Activated naive CD4-positive, alpha-beta T cell (primary cell): ENCODE results near the gene LARGE1.

Source experiments
- DNase-seq, 4 experiments: peaks; one replicate each; lab custom pipeline; 2025; lab: John Stamatoyannopoulos, UW

LARGE1 gene

DNA sequence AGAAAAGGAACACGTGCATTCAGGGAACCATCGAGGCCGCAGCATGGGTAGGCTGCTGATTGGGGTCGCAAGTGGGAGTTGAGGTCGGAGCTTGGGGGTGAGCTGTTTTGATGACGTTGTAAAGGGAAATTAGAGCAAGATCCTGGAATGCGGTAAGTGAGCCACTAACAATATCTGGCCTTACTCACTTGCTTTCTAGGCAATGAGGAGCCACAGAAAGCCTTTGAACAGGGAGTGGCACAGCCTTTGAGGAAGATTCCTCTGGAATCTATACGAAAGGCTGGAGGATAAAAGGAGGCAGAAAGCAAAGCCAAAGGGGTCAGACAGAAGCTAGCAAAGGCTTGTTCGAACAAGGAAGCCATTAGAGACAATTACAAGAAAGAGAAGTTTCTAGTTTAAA, 197.5 kb downstream of the LARGE1 start:
- DNase-seq = no peak

DNA sequence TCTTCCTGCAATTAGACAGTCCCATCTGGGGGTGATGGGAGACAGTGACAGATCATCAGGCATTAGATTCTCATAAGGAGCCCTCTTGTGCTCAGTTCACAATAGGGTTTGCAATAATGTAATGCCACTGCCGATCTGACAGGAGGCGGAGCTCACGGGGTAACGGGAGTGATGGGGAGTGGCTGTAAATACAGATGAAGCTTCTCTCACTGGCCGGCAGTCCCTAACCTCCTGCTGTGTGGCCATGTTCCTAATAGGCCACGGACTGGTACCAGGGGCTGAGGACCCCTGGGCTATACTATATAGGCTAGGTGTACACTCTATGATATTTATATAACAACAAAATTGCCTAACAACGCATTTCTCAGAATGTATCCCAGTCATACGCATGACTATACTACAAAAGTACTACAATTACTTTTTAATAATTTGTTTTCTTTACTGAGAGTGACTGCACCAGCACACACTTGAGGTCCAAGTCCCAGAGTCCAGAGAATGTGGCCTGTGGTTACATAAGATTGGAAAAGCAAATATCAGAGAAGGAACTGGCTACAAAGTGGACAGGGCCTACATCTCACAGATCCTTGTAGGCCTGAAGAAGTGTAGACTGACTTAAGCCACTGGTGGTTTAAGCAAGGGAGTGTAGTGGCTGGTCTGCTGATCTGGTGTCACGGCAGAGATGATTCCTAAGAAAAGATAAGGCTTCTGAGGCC, 200.0 kb downstream of the LARGE1 start:
- no peak for DNase-seq

DNA sequence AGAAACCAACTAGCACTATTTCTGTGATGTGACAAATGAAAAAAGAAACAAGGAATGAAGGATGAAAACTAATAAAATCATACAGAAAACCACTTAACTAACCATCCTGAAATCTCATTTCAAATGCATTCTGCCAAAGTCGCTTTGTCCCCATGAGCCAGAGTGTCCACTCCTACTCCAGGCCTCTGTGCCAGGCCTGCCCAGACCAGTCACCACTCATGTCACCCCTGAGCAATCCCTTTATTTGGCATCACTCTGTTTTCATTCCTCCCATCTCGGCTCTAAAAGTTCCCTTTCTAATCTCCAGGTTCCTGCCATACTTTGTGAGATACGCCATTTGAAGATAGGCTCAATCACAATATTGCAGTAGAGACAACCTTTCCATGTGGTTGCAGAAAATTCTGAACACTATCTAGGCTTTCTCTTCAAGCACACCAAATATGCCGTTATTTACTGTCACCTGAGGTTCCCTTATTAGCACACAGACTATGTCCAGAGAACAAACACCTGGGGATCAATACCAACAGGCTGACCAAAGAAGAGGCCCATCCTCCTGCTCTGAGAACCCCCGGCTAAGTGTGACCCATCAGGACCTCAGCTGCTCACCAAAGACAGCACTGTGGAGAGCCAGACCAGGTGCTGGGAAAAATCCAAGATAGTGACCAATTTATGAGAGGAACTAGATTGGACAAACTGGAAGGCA, 202.4 kb downstream of the LARGE1 start:
- DNase-seq = no peak

DNA sequence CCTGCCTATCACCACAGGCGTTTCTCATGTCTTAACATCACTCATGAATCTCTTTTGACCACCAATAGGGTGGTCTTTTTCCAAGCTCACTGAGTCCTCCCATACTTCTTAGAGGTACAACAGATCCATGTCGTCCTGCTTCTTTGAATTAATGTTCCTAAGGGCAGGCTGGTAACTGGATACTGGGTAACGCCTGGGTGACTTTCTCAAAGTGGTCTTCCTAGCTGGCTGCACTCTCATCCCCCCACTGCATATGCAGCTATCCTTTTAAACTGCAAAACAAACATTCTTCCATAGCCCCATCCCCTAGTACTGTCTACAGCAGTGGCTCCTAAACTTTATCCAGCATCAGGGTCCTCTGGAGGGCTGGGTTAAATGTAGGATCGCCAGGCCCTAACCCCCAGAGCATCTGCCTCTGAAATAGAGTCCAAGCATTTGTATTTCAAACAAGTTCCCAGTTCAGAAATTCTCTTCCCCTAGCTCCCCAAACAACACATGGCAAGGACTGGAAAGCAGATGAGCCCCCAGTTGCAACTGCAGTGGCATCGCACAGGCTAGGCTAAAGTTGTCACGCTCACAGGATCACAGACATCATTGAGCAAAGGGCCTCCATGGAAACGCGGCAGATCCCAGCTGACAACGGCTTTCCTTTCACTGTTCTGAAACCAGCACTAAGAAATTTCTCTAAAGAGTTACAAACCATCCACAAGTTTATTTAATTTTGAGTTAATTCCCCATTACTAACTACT, 204.9 kb downstream of the LARGE1 start:
- no peak for DNase-seq

DNA sequence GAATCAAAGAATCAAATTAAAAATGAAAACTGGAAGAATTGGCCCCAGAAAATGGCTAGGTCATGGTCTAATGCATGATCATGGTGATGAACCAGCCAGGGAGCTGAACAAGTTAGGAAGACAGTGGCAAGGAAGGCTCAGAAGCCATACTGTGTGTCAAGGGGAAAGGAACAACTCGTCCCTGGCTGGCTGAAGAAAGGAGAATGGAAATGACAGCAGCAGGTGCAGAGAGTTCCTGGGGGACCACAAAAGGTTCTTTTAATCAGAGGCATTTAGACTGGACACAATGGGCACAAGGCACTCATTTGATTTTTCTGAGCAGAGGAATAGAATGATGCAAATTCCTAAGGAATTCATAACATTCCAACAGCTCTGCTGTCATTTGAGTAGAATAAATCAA, 209.9 kb downstream of the LARGE1 start:
- DNase-seq = no peak

DNA sequence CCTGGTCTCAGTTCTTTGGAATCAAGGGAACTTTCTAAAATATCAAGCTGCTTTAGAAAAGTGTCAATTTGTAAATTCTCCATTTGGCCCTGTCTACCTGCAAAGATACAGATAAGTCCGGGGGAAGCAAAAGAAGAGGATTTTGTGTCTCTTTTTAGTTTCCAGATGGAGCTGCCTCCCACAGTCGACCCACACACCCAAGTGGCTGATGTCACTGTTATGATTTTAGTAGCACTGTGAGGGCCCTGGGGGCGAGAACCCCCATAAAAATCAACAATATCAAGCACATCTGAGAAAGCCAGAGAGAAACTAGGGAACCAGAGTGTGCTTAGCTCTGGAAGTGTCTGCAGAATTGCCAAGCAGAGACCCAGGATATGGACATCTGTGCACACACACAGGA, 212.7 kb downstream of the LARGE1 start:
- DNase-seq = no peak

DNA sequence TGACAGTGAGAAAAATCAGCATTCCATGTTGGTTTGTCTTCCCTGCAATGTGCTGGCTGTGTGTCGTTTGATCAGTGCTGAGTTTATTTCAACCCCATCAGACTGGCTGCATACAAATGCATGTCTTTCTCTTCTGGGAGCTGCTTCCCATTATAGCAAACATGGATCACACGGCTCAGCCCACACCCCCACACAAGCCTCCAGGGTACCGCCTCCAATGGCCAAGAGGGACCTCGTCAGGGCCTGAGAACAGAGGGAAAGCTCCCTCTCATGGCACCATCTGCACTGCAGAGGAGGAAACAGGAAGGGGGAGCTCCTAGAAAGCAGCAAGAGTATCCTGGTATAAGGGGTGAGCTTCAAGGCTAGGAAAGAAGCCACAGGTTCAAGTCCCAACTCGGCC, 214.2 kb downstream of the LARGE1 start:
- DNase-seq = no peak

DNA sequence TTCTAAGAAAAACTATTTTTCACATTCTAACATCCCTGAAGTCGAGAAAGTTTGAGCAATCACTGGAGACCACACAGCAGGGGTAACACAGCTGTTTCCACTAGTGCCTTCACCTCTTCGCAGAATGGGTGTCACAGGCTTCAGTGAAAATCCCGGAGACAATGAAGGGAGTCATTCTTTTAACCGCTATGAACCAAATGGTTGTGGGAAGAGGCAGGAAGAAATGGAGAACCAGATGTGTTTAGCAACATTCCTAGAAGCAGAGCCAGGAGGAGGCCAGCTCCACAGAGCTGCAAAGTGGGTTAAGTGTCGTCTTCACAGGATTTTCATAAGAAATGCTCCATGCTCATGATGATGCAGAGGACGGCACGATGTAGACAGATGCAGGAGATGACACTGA, 221.1 kb downstream of the LARGE1 start:
- no peak for DNase-seq

DNA sequence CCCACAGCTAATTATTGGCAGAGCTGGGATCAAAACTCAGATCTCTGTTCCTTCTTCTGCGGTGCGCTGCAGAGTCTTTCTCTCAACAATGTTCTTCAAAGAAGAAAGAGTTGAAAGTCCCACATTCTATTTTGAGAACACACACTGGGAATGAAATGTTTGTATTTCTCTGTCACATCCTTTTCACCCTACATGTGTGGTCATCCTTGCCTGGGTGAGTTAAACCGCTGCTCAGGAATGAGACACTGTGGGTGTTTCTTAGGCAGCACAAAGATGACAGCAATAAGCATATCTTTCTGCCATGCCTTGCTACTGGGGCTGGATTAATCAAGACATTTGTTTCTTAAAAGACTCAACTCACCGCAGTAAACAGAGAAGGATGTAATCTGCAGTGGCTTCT, 222.6 kb downstream of the LARGE1 start:
- no peak for DNase-seq

DNA sequence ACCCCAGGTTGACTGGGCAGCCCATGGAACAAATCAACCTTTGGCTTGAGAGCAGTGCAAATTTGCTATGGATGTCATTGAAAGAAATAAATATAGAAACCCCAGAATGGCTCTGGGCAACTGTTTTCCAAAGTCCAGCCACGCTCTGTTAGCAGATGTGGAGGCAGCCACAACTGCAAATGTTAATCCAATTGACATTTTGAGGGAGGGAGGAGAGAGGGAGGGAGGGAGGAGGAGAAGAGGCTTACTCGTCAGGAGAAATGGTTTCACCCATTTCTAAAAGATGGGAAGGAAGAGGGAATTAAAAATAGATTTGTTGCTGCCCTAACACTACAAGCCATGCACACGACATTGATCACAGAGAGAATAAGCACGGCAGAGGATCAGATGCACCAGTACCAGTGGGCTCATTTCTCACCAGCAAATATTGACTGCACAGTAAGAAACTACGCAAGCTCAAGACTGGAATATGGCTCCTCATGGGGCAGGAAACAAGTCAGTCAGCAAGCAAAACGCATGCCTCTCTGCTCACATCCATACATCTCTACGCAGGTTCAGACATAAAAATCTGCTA, 229.1 kb downstream of the LARGE1 start:
- DNase-seq = no peak

DNA sequence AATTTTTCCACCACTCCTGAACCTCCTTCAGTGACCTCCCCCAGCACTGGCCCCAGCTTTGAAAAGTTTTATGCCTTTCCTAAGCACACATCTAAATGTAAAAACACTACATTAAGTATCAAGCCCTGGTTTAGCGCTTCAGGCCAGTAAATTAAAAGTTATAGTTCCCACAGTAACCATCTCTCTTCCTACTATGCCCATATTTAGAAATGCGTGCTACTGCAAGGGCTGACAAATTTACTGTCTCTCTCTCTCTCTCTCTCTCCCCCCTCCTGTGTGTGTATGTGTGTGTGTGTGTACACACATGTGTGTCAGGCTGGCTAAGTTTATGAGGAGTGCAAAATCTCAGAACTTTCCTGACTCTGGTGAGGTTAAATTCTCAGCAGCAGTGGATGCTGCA, 231.4 kb downstream of the LARGE1 start:
- DNase-seq = no peak

DNA sequence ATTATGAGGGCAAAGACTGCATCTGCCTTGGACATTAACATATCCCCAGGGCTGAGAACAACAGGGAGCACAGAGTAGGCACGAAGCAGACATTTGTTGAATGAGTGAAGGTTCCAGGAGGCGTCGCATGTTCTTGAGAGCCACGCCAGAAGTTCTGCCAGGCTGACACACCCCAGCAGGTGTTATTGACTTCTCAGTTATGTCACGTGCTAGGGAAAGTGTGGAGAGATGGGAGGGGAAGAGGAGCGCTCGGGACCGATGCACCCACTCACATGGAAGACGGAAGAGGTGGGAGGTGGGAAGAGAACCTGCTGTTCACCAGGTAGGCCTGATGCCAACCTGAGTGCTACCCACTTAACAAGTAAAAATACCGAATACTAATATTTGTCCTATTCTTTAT, 232.8 kb downstream of the LARGE1 start:
- DNase-seq = no peak

DNA sequence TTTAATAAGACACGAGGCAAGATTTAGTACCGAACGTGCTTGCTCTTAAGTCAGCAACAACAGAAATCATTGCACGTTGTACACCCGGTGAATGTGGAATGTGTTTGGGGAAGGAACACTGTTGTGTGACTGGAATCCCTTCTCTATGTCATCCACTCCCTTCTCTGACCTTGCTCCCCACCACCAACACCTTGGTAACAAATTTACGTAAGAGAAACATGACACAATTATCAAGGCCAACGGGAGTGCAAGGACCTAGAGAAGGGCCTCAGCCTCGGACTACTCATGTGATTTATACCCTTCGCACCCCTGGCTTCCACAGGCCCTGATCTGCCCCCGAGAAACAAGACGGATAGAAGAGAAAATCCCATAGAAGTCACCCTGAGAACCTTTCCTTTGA, 236.2 kb downstream of the LARGE1 start:
- no peak for DNase-seq

DNA sequence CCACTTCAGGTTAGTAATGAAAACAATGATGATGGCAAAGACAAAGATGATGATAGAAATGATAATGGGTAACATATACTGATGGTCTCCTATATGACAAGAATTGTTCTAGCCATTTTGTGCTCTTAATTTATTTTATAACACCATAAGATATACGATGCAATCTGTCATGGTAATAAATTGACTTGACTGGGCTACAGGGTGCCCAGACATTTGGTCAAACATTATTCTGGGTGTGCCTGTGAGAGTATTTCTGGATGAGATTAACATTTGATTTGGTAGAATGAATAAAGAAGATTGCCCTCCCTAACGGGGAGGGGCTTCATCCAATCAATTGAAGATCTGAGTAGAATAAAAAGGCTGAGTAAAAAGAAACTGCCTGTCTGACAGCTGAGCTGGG, 237.3 kb downstream of the LARGE1 start:
- DNase-seq = no peak

DNA sequence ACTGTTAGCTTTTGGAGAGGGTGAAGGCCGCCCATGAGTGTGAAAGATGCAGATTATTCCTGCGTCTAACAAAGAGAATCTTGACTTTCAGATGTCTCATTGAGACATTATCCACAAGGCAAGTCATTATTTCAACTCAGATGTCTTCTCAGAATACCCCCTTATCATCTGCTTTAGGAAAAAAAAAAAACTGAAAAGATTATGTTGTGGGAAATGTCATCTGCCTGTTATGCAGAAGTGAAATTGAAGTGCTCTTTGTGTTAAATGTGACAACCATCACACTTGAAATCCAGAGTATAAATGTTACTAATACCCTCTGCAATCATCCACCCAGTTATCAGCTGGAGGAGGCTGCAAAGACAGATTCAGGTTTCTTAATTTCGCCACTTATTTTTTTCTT, 239.6 kb downstream of the LARGE1 start:
- DNase-seq = no peak

DNA sequence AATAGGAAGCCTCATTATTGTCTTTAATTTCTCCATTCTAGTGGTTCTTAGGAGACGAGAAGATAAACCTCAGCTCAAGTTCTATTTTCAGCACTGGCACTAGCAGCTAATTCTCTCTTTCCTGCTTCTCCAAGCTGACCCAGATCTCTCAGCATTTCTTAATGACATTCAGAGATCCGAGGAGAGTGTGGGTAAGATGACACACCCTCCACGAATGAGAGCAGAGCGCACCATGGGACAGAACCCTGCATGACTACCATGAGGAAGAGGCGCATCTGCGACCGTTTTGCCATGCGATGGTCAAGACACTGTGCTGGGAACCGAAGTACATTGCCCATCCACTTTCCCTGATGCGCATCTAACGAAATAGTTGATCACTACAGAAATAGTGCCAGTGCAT, 241.8 kb downstream of the LARGE1 start:
- no peak for DNase-seq

DNA sequence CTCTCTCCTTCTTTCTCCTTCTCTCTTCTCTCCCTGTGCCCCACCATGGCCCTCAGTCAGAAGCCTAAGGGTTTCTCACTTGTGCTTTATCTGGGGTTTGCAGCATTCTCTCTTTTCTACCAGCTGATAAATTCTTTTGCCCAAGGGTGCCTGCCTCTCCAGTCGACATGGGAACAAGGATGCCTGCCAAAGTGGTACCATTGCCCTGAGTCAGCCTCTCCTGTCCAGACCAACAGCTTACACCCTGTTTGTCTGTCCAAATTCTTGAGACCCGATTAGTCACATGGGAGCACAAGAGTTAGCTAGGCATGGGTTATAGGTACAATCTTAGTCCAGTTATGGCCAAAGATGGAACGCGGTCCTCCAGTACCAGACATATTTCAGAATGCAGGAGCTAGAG, 242.7 kb downstream of the LARGE1 start:
- no peak for DNase-seq

DNA sequence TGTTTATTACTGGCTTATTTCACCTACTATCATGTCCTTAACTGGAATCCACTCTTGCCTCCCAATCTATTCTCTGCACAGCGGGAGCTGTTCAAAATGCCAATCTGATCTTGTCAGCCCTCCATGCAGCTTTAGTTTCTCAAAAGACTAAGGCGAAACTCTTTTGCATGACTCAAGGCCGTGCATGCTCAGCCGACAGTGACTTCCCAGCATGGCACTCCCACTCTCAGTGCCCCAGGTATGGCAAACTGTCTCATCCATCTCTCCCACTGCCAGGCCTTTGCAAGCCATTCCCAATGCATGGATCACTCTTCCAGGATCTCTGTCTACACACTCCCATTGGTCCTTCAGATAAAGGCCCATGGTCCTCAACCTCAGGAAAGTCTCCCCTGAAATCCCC, 245.9 kb downstream of the LARGE1 start:
- DNase-seq = no peak

DNA sequence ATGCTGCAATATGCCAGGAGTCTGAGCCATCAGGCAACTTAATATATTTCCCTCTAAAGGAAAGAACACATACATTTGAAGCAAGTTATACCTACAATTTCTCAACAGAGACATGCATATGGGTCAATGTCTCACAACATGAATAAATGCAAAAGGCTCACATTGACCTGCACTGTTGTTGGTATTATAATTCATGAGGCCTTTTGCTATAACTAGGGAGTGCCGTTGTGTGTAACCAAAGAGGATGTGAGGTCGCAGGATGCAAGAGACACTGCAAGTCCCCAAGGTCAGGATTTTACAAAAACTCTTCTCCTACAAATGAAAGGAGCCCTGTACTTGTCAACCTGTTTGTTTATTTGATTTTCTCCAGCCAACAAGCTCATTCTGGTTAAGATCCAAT, 250.5 kb downstream of the LARGE1 start:
- DNase-seq = no peak

DNA sequence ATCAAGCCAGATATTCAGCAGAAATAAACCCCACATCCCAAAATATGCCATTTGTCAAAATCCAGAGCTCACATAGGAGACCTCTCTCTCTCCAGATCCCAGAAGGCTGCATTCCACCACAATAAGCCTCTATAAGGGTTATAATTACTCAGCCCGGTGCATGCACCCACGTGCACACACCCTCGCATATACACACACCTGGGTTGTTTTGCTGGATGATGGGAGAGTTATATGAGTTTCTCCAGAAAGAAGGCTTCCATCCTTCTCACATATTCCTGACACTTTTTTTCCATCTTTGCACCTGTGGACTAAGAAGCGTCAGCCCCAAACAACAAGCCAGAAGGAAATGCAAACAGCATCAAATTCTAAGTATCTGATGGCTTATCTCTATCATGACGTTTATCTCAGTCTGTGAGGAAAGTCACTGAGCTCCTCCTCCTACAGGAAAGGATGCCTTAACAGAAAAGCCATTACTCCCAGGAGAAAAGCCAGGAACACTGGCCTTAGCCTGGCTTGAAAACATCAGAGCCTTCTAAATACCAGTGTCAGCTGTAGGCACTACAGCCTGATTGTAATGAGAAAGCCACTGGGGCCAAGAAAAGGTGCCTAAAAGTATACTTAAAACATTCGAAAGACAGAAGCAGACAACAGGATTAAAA, 253.2 kb downstream of the LARGE1 start:
- DNase-seq = no peak

DNA sequence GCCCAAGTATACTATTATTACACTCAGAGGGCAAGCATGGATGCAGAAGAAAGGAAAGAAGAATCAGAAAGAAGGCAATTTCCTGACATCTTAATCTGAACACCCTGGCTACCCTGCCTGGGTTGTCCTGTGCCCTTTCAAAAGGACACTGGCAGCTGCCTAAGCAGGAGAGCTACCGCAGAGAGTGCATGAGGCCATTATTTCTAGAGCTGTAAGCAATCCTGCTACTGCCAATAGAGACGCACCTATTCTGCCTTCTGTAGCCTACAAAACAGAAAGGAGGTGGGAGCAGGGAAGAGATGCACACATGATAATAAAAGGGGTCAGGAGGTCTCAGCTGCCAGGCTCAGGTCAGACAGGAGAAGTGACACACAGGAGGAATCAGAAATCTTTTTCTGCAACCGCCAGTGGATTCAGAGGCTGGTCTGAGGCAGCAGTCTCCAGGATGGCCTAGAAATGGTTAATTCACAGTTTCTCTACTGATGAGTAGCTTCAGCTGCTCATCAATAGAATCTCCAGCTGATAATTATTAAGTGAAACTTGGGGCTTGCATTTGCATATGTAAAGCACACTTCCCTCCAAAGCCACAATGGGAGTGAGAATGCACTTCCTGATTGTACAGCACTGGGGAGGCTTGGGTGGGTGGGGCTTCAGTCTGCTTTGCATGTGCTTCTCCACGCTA, 253.9 kb downstream of the LARGE1 start:
- DNase-seq = no peak

DNA sequence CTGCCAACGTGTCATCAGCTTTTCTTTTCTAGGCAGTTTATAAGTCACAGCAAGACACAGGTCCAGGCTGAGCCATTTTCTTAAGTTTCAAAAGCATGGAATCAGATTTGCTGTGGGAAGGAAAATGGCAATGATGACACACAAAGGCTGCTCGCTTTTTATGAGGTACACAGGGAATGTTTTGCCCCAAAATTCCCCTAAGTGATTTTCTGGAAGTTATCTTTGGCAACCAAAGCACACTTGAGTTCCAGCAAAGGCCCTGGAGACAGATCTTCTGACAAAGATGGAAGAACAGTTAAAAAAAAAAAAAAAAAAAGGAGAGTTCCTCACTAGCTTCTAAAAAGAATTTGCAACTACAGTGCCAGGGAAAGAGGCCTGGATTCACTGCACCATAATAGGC, 260.8 kb downstream of the LARGE1 start:
- DNase-seq = no peak
